T-helper 1 cell treated with Interleukin-12 subunit alpha and Interleukin-12 subunit beta and Interleukin-4 antibody, amounts not matched to agents 30 ng/mL and 1 ng/mL, for 36 hours (primary cell): ENCODE data around the gene GPR153. TPM values are rescaled to one million over a fixed set of nuclear protein-coding genes. Genes with fewer than 3 reads are reported as not detected.
"Not testable (repeated sequence)": the region's sequence is repeated elsewhere in the genome, so short reads cannot be mapped to it uniquely, and the experiment has no call there.

Experiments used
- intact Hi-C: fragments of 100-400 bp; cut with micrococcal nuclease; formaldehyde crosslinking; loops from one replicate; pipeline ENCODE4 v1.15.1; 2024
- total RNA-seq: library from RNA; stranded (reverse); gene quantifications from 2 replicates; pipeline ENCODE4 v1.2.3, GENCODE V29; 2022

GPR153 gene
- total RNA-seq, 1 donor from 2014 or later: 3.1 TPM

DNA sequence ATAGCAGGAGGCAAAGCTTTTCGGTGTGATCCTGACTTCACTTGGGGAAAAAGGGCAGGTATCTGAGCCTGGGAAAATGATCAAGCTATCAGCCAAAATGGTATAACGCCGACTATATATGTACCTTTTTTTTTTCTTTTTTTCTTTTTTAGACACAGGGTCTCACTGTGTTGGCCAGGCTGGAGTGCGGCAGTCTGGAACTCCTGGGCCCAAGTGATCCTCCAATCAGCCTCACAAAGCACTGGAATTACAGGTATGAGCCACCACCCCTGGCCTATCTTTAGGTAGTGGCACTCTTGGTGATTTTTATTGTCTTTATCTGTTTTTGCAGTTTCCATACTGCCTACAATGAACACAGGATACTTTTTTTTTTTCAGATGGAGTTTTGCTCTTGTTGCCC lies 23.8 kb downstream of the GPR153 start:
- intact Hi-C loops: loop anchor here (2.0 to 10.0 kb wide), 4 partner anchors 128 to 548 kb away; partner anchors contain the start of genes CAMTA1, KLHL21 and NPHP4

DNA sequence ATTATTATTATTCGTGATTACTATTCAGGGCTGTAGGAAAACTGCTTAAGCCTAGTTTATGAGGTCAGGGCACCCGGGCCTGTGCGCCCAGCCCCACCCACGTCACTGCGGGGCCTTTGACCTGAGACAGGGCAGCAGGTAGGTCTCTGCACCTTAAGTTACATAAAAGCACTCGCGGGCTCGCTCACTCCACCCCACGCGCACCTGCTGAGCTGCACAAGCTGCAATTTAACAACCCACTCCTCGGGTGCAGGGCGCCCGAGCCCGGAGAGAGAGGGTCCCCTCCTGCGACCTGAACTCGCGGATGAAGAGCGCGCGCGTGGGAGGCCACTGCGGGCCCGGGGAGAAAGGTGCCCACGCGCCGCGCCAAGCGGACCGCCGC lies 25.6 kb downstream of the GPR153 start:
- intact Hi-C loops: loop anchor here (1.0 to 10.0 kb wide), 4 partner anchors 36 to 550 kb away; partner anchors contain the start of genes CAMTA1, KLHL21, NPHP4 and RPL22

- intact Hi-C loops: loop anchor here (1.0 to 10.0 kb wide), 4 partner anchors 35 to 550 kb away; partner anchors contain the start of genes CAMTA1, KLHL21, NPHP4 and RPL22
Observed at GRCh38 chr1:6234502-6235295, 26.2 kb downstream of the GPR153 start.

DNA sequence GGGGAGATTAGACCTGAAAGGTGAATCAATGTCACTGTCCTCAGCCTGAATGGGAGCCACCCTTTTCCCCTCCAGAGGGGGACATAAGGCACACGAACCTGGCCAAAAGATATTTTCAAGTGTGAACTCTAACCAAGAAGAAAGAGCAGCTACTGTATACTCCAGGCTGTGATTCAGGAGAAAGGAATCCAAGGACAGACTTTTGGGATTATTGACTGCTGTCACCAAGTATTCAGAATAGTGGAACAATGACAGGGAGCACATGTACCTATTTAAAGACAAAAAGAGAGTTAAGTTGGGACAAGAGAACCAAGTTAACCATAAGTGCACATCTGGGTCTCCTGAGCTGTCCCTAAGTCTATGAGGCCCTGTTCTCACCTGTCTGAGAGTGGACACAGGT lies 27.5 kb downstream of the GPR153 start:
- intact Hi-C loops: loop anchor here (10.0 kb wide), 1 partner anchor 551 kb away; the partner anchor contains the start of gene CAMTA1

GRCh38 chr1:6225651-6226050 lies 35.2 kb downstream of the GPR153 start:
- intact Hi-C loops: no loop called here

- intact Hi-C loops: no loop called here
Observed at GRCh38 chr1:6224718-6225117, 36.2 kb downstream of the GPR153 start.

GRCh38 chr1:6223617-6224016 lies 37.3 kb downstream of the GPR153 start:
- intact Hi-C loops: no loop called here

GRCh38 chr1:6222636-6223035 lies 38.3 kb downstream of the GPR153 start:
- intact Hi-C loops: no loop called here

DNA sequence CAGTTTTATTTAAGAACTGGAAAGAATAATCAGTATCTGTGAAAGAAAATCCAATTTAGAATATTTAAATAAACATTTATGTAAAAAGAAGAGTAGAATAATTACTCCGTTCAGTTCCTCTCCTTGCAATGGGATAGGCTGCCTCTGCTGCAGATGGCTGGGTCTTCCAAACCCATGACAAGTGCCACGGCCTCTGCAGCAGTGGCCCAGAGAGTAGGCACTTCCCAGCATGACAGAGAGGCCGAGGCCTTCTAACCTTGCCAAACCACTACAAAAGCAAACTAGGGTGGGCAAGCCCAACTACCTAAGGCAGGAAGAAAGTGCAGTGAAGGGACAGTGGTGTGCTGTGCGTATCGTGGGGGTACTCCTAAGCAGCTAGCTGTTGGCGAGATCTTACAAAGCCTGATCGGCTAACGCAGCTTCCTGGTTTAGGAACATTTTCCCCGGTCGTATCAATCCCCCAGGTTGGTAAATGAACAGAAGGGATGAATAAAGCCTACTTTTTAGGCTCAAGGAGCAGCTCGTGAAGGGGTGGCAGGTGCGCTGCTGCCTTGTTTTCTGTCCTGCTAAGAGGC lies 39.6 kb downstream of the GPR153 start:
- intact Hi-C loops: no loop called here

DNA sequence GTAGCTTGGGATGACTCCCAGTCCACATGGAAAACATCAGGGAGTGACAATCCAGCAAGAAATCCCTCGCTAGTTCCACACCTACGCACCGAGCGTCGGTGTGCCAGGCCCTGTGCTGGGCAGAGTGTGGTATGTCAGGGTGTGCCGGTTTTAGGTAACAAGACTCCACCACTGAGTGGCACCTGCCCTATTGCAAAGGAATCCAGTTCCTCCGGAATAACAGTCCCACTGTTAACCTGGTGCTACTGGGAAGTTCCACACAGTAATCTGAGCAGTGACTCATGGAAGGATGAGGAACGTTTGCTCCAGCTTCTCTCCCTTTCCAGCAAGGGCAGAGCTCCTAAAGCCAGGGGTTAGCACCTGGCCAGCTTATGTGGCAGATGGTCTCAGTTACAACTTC lies 40.7 kb downstream of the GPR153 start:
- intact Hi-C loops: no loop called here

DNA sequence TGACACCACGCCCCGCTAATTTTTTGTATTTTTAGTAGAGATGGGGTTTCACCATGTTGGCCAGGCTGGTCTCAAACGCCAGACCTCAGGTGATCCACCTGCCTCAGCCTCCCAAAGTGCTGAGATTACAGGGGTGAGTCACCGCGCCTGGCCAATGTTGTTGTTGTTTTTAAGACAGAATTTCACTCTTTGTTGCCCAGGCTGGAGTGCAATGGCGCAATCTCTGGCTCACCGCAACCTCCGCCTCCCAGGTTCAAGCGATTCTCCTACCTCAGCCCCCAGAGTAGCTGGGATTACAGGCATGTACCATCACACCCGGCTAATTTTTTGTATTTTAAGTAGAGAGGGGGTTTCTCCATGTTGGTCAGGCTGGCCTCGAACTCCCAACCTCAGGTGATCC lies 41.3 kb downstream of the GPR153 start:
- intact Hi-C loops: not testable (repeated sequence)

DNA sequence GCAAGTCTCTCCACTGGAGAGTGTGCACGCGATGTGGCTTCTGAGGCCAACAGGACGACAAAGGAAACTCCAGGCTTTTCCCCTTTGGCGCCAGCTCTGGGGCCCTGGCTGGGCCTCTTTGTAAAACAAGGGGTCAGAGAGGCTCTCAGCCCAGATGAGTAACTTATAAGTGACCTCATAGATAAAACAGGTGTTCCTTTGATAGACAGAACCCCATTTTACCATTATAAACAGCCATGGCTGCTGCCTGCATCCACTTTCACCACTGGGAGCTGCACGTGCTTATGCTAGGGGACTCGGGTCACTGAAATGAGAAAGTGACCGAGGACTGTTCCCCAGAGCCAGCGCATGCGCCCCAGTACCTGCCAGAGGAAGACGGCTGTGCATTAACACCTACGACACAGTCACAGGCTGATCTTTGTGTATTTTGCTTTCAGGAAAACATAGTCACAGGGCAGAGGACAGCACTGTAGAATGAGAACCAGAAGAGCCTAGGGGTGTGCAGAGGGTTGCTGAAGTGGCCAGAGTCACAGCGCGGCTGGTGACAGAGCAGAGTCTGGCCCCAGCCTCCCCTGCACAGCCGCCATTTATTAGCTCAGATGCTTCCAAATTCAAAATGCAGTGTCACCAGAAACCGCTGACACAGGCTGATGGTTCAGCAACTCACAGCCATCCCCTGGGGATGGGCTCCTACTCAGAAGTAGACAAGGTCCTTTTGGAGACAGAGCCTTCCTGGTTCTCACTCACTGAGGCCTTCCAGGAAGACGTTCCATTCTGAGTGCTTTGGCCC lies 42.3 kb downstream of the GPR153 start:
- intact Hi-C loops: no loop called here

DNA sequence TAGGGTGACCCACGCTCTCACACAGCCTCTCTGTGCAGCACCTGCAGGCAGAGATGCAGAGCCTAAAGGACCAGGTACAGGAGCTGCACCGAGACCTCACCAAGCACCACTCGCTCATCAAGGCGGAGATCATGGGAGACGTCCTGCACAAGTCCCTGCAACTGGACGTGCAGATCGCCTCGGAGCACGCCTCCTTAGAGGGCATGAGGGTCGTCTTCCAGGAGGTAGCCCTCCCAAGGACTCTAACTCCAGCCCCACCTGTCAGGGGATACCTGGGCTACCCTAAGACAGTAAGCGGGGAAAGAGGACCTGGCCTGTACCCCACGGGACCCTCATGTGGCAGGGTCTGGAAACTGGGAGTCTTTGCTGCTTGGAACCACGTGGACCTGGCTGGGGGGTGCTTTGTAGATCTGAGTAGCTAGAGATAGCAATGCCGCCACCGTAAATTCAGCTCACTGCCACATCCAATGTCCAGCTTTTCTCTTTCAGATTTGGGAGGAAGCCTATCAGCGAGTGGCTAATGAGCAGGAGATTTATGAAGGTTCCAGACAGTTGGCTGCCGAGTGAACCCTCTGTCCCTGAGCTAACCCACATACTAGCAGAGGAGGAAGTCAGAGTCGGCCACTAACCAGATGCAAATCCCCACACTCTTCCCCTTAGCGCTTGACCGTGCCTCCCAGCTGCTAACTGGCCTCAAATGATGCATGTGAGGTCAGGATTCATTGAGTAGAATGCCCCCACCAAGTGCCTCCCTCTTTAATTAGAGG lies 48.5 kb downstream of the GPR153 start:
- intact Hi-C loops: no loop called here

- intact Hi-C loops: no loop called here
Observed at GRCh38 chr1:6211731-6212130, 49.2 kb downstream of the GPR153 start.

- intact Hi-C loops: no loop called here
Observed at GRCh38 chr1:6210591-6211355, 50.1 kb downstream of the GPR153 start.

- intact Hi-C loops: loop anchor here (1.0 to 5.0 kb wide), 2 partner anchors 11 to 252 kb away; partner anchors contain the start of gene RPL22
Observed at GRCh38 chr1:6209661-6210580, 51.0 kb downstream of the GPR153 start.

DNA sequence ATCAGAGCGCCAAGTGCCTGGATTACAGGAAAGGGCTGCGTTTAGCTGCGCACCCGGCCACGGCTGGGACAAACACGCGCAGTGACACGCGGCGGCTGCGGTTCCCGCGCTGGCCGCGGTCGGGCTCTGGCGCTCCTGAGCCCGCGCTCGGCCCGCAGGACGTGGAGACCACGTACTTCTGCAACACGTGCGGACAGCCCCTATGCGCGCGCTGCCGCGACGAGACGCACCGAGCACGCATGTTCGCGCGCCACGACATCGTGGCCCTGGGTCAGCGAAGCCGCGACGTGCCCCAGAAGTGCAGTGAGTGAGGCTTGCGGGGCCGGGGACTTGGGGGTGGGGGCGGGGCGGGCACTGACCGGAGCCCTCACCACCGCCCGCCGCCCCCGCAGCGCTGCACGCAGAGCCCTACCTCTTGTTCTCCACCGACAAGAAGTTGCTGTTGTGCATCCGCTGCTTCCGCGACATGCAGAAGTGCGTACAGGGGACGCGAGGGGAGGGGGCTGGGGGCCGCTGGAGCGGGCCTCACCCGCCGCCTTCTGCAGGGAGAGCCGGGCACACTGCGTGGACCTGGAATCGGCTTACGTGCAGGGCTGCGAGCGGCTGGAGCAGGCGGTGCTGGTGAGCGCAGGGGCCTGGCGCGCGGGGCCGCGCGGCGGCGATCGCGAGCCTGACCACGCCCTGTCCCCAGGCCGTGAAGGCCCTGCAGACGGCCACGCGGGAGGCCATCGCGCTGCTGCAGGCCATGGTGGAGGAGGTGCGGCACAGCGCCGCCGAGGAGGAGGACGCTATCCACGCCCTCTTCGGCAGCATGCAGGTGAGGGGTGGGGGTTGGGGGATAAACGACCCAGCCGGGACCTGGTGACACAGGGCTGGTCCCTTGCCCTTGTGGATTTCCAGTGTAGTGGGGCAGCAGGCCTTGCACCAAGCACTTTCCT lies 51.9 kb downstream of the GPR153 start:
- intact Hi-C loops: loop anchor here (1.0 to 5.0 kb wide), 2 partner anchors 10 to 253 kb away; partner anchors contain the start of gene RPL22

DNA sequence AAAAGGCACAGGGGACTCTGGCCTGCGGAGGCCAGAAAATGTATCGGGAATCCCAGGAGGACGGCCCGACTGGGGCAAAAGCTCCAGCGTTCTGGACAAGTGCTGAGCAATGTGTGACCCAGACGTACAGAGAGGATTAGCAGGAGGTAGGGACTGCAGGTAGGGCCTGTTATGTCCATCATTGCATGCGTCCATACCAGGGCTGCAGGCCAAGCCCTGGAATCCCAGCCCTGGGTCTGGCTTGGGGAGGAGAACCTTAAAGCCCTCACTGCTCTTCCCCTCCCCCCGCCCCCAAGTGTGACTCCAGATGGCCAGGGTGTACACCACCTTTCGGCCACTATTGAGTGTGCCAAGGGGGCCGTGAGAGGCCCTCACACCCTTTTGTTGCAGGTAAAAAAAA lies 53.0 kb downstream of the GPR153 start:
- intact Hi-C loops: loop anchor here (2.0 to 5.0 kb wide), 2 partner anchors 254 to 347 kb away; partner anchors contain the start of genes NOL9 and TAS1R1
